NCI-H82 treated with DMSO at 0.1 percent for 48 hours (cell line): Measurements from ENCODE around the gene ZNF597.

Source experiments
- DNase-seq: peaks from one replicate; lab custom pipeline; 2025; ENCODE audit not compliant: unreplicated experiment; lab: John Stamatoyannopoulos, UW

Gene ZNF597

GRCh38 chr16:3443108-3444031, at the start of gene ZNF597, which contains the start of gene NAA60:
Gene ZNF597 (minus strand): TSS chr16:3443504. CDS start chr16:3443153, 351 bp downstream.
Gene NAA60 (plus strand): TSS chr16:3443680. CDS start chr16:3476228, 32,548 bp downstream.
- peak; percentile 92 for DNase-seq

GRCh38 chr16:3492356-3492755, 49.1 kb upstream of the ZNF597 start:
- no peak for DNase-seq

GRCh38 chr16:3490911-3491629, 47.8 kb upstream of the ZNF597 start:
- no peak for DNase-seq

- DNase-seq = no peak
Observed at GRCh38 chr16:3488801-3489200, 45.5 kb upstream of the ZNF597 start.

GRCh38 chr16:3487521-3488410, 44.5 kb upstream of the ZNF597 start:
- DNase-seq = no peak

GRCh38 chr16:3486506-3487215, 43.4 kb upstream of the ZNF597 start:
- DNase-seq = no peak

GRCh38 chr16:3485821-3486505, 42.7 kb upstream of the ZNF597 start:
- no peak for DNase-seq

GRCh38 chr16:3485097-3485745, 41.9 kb upstream of the ZNF597 start:
- DNase-seq = no peak

GRCh38 chr16:3484318-3485096, 41.2 kb upstream of the ZNF597 start:
- DNase-seq = no peak

- DNase-seq = no peak
Observed at GRCh38 chr16:3482659-3483241, 39.4 kb upstream of the ZNF597 start.

GRCh38 chr16:3481696-3482658, 38.7 kb upstream of the ZNF597 start:
- no peak for DNase-seq

GRCh38 chr16:3480901-3481695, 37.8 kb upstream of the ZNF597 start:
- DNase-seq = no peak

- DNase-seq = no peak
Observed at GRCh38 chr16:3479654-3480216, 36.4 kb upstream of the ZNF597 start.

GRCh38 chr16:3478242-3478925, 35.1 kb upstream of the ZNF597 start:
- no peak for DNase-seq

- no peak for DNase-seq
Observed at GRCh38 chr16:3476409-3476808, 33.1 kb upstream of the ZNF597 start.
